HEK293 (cell line): Measurements from ENCODE around the gene ADAMTS14.

Experiments used
- CTCF ChIA-PET: fragments of 350-600 bp; formaldehyde crosslinking; extraction: SDS; loops from one replicate; lab custom pipeline; 2021; ENCODE audit warnings: antibody characterized with exemption; lab: Yijun Ruan, JAX
- POLR2A ChIA-PET: fragments of 300-600 bp; formaldehyde crosslinking; extraction: SDS; loops from one replicate; lab custom pipeline; 2020; ENCODE audit warnings: antibody characterized with exemption, inconsistent platforms; lab: Yijun Ruan, JAX
- H3K27ac ChIP-seq: fragments of 200-500 bp; sonication (Bioruptor generic); 2 replicates; pipeline ENCODE4 v1.5.1; 2014; ENCODE audit warnings: low read depth, low read length, control low read depth, inconsistent platforms; ENCODE audit errors: extremely low read depth
- H3K36me3 ChIP-seq, 2 experiments: fragments of 200-500 bp in 1 of 2; sonication (Bioruptor generic) in 1 of 2; 1 replicate in 1 of 2; 2 replicates in 1 of 2; pipeline ENCODE4 v1.5.1; 2014 to 2017; ENCODE audit warnings: inconsistent platforms in 2 of 2, low read length in 2 of 2; ENCODE audit not compliant: control insufficient read depth in 2 of 2, insufficient read depth in 1 of 2
- H3K4me1 ChIP-seq: fragments of 200-500 bp; sonication (Bioruptor generic); 2 replicates; pipeline ENCODE4 v1.5.1; 2014; ENCODE audit warnings: mild to moderate bottlenecking, low read length, inconsistent platforms; ENCODE audit not compliant: control insufficient read depth, insufficient read depth
- H3K4me3 ChIP-seq: 2 replicates; pipeline ENCODE4 v1.5.1; 2011; ENCODE audit warnings: low read depth, mild to moderate bottlenecking, control low read depth, low read length, moderate library complexity
- H3K9me3 ChIP-seq: fragments of 200-500 bp; sonication (Bioruptor generic); 2 replicates; pipeline ENCODE4 v1.5.1; 2014; ENCODE audit warnings: low read depth, low read length, inconsistent platforms; ENCODE audit not compliant: control insufficient read depth, insufficient read depth
- HOXD13 ChIP-seq: sonication (generic); formaldehyde crosslinking; IDR thresholded peaks from 2 replicates; pipeline ENCODE4 v1.8.0; 2022; ENCODE audit warnings: missing genetic modification reagents, borderline replicate concordance
- PRDM1 ChIP-seq: fragments of 450-650 bp; formaldehyde crosslinking; IDR thresholded peaks from 2 replicates; pipeline ENCODE4; 2016; ENCODE audit warnings: missing biosample characterization, missing genetic modification characterization
- TCF7L2 ChIP-seq: IDR thresholded peaks from 2 replicates; pipeline ENCODE4 v1.6.1; 2011; ENCODE audit warnings: low read depth, mild to moderate bottlenecking, inconsistent platforms, low read length, moderate library complexity, borderline replicate concordance
- ZBTB11 ChIP-seq: fragments of 450-650 bp; formaldehyde crosslinking; conservative IDR thresholded peaks from 2 replicates; pipeline ENCODE4 v1.5.1; 2016; ENCODE audit warnings: low read depth, missing biosample characterization, missing genetic modification characterization
- ZBTB17 ChIP-seq: fragments of 450-650 bp; formaldehyde crosslinking; IDR thresholded peaks from 2 replicates; pipeline ENCODE4 v1.5.1; 2016; ENCODE audit warnings: missing biosample characterization, missing genetic modification characterization
- ZBTB8A ChIP-seq: fragments of 450-650 bp; formaldehyde crosslinking; IDR thresholded peaks from 2 replicates; pipeline ENCODE4 v1.5.1; 2016; ENCODE audit warnings: missing biosample characterization, missing genetic modification characterization
- ZFP69B ChIP-seq: fragments of 450-650 bp; formaldehyde crosslinking; IDR thresholded peaks from 2 replicates; pipeline ENCODE4 v1.5.1; 2016; ENCODE audit warnings: missing biosample characterization, missing genetic modification characterization
- ZNF148 ChIP-seq: fragments of 450-650 bp; formaldehyde crosslinking; IDR thresholded peaks from 2 replicates; pipeline ENCODE4 v1.5.0; 2017; ENCODE audit warnings: missing biosample characterization, missing genetic modification characterization, borderline replicate concordance
- ZNF2 ChIP-seq: fragments of 450-650 bp; formaldehyde crosslinking; IDR thresholded peaks from 2 replicates; pipeline ENCODE4 v1.5.1; 2016; ENCODE audit warnings: missing biosample characterization, missing genetic modification characterization
- ZNF266 ChIP-seq: fragments of 450-650 bp; formaldehyde crosslinking; IDR thresholded peaks from 2 replicates; pipeline ENCODE4 v1.5.1; 2016; ENCODE audit warnings: missing biosample characterization, missing genetic modification characterization, low read depth
- ZNF292 ChIP-seq: fragments of 450-650 bp; formaldehyde crosslinking; IDR thresholded peaks from 2 replicates; pipeline ENCODE4 v1.5.1; 2016; ENCODE audit warnings: low read depth, missing biosample characterization, missing genetic modification characterization, borderline replicate concordance
- ZNF335 ChIP-seq: fragments of 450-650 bp; formaldehyde crosslinking; conservative IDR thresholded peaks from 2 replicates; pipeline ENCODE4 v1.5.1; 2016; ENCODE audit warnings: missing biosample characterization, missing genetic modification characterization
- ZNF544 ChIP-seq: fragments of 450-650 bp; formaldehyde crosslinking; IDR thresholded peaks from 2 replicates; pipeline ENCODE4 v1.5.0; 2017; ENCODE audit warnings: missing biosample characterization, missing genetic modification characterization
- ZNF558 ChIP-seq: fragments of 450-650 bp; formaldehyde crosslinking; IDR thresholded peaks from 2 replicates; pipeline ENCODE4 v1.5.1; 2016; ENCODE audit warnings: missing biosample characterization, missing genetic modification characterization
- ZNF645 ChIP-seq: fragments of 450-650 bp; formaldehyde crosslinking; IDR thresholded peaks from 2 replicates; pipeline ENCODE4; 2016; ENCODE audit warnings: missing biosample characterization, missing genetic modification characterization
- ZNF654 ChIP-seq: fragments of 450-650 bp; formaldehyde crosslinking; IDR thresholded peaks from 2 replicates; pipeline ENCODE4 v1.5.1; 2016; ENCODE audit warnings: low read depth, missing biosample characterization, missing genetic modification characterization
- ZNF677 ChIP-seq: fragments of 450-650 bp; IDR thresholded peaks from 2 replicates; pipeline ENCODE4 v1.5.0; 2018; ENCODE audit warnings: missing biosample characterization, mild to moderate bottlenecking, missing genetic modification characterization, moderate library complexity
- ZNF791 ChIP-seq: fragments of 450-650 bp; formaldehyde crosslinking; IDR thresholded peaks from 2 replicates; pipeline ENCODE4 v1.5.1; 2016; ENCODE audit warnings: missing biosample characterization, missing genetic modification characterization
- TF ChIP-seq, protein P1 (sequence below): fragments of 450-650 bp; formaldehyde crosslinking; IDR thresholded peaks from 2 replicates; pipeline ENCODE4 v1.5.1; 2016; ENCODE audit warnings: missing biosample characterization, missing genetic modification characterization
- TF ChIP-seq, protein P2 (sequence below): fragments of 450-650 bp; formaldehyde crosslinking; IDR thresholded peaks from 2 replicates; pipeline ENCODE4 v1.5.1; 2017; ENCODE audit warnings: missing biosample characterization, missing genetic modification characterization
- TF ChIP-seq, protein P3 (sequence below): fragments of 450-650 bp; formaldehyde crosslinking; IDR thresholded peaks from 2 replicates; pipeline ENCODE4 v1.5.1; 2016; ENCODE audit warnings: missing biosample characterization, missing genetic modification characterization

The ADAMTS14 gene

GRCh38 chr10:70650104-70650503, 22.2 kb upstream of the ADAMTS14 start:
- POLR2A ChIA-PET: no interaction called here
- Histone ChIP-seq H3K4me3 (no peak overlapping the region), H3K36me3 (no peaks in the 10 kb centered on the region), H3K4me1 (no peaks in the 10 kb centered on the region), H3K27ac (no peak overlapping the region), H3K9me3 (no peaks in the 10 kb centered on the region)
- CTCF ChIA-PET: no interaction called here
- no peak for TF ChIP-seq TCF7L2
- TF ChIP-seq, protein P1, sequence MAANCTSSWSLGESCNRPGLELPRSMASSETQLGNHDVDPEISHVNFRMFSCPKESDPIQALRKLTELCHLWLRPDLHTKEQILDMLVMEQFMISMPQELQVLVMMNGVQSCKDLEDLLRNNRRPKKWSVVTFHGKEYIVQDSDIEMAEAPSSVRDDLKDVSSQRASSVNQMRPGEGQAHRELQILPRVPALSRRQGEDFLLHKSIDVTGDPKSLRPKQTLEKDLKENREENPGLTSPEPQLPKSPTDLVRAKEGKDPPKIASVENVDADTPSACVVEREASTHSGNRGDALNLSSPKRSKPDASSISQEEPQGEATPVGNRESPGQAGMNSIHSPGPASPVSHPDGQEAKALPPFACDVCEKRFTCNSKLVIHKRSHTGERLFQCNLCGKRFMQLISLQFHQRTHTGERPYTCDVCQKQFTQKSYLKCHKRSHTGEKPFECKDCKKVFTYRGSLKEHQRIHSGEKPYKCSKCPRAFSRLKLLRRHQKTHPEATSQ (tag by site-specific recombination): no peak
- TF ChIP-seq ZBTB11 (tag by site-specific recombination): no peak
- no peak for TF ChIP-seq ZNF266 (tag by site-specific recombination)
- TF ChIP-seq ZNF558: no peak
- no peak for TF ChIP-seq ZFP69B
- TF ChIP-seq ZNF791 (tag by site-specific recombination): no peak
- TF ChIP-seq ZNF654 (tag by site-specific recombination): no peak
- TF ChIP-seq HOXD13 (CRISPR knock-in tag): no peak
- TF ChIP-seq ZNF645 (tag by site-specific recombination): no peak
- TF ChIP-seq ZNF292 (tag by site-specific recombination): no peak
- TF ChIP-seq ZBTB8A (tag by site-specific recombination): no peak
- TF ChIP-seq ZNF544 (tag by site-specific recombination): no peak
- no peak for TF ChIP-seq ZBTB17
- TF ChIP-seq, protein P2, sequence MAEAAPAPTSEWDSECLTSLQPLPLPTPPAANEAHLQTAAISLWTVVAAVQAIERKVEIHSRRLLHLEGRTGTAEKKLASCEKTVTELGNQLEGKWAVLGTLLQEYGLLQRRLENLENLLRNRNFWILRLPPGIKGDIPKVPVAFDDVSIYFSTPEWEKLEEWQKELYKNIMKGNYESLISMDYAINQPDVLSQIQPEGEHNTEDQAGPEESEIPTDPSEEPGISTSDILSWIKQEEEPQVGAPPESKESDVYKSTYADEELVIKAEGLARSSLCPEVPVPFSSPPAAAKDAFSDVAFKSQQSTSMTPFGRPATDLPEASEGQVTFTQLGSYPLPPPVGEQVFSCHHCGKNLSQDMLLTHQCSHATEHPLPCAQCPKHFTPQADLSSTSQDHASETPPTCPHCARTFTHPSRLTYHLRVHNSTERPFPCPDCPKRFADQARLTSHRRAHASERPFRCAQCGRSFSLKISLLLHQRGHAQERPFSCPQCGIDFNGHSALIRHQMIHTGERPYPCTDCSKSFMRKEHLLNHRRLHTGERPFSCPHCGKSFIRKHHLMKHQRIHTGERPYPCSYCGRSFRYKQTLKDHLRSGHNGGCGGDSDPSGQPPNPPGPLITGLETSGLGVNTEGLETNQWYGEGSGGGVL (tag by site-specific recombination): no peak

- Histone ChIP-seq H3K27ac (no peak overlapping the region), H3K36me3 (no peaks in the 10 kb centered on the region), H3K4me1 (no peaks in the 10 kb centered on the region), H3K4me3 (no peak overlapping the region), H3K9me3 (no peaks in the 10 kb centered on the region)
- ChIA-PET POLR2A (no interaction called here), CTCF (no interaction called here)
- TF ChIP-seq, protein P3, sequence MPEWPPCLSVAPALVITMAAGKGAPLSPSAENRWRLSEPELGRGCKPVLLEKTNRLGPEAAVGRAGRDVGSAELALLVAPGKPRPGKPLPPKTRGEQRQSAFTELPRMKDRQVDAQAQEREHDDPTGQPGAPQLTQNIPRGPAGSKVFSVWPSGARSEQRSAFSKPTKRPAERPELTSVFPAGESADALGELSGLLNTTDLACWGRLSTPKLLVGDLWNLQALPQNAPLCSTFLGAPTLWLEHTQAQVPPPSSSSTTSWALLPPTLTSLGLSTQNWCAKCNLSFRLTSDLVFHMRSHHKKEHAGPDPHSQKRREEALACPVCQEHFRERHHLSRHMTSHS: no peak
- TF ChIP-seq ZNF677 (tag by site-specific recombination) (no peak), ZBTB11 (tag by site-specific recombination) (no peak), ZNF148 (no peak), PRDM1 (tag by site-specific recombination) (no peak), ZNF335 (tag by site-specific recombination) (no peak), ZNF2 (no peak)
Measured at GRCh38 chr10:70650718-70651117, 21.6 kb upstream of the ADAMTS14 start.
